Smooth muscle cell (in vitro differentiated cells): ENCODE results near the gene SRR. TPM values are rescaled to one million over a fixed set of nuclear protein-coding genes. Genes with fewer than 3 reads are reported as not detected.
A peak's percentile ranks its signal among the peaks of the same experiment; 100 is the strongest.

Source experiments
- DNase-seq: peaks from one replicate; lab custom pipeline; 2025; ENCODE audit not compliant: unreplicated experiment; lab: John Stamatoyannopoulos, UW
- H2AFZ ChIP-seq: fragments of 200-600 bp; sonication (generic); 2 replicates; pipeline ENCODE4 v1.6.0; 2016; ENCODE audit warnings: antibody characterized with exemption, low read depth, mild to moderate bottlenecking
- H3F3A ChIP-seq: fragments of 200-600 bp; sonication (generic); 2 replicates; pipeline ENCODE4 v1.6.0; 2017; ENCODE audit warnings: antibody characterized with exemption, low read depth
- H3K27ac ChIP-seq: fragments of 200-600 bp; sonication (generic); 2 replicates; pipeline ENCODE4 v1.5.1; 2016; ENCODE audit warnings: low read depth, mild to moderate bottlenecking
- H3K27me3 ChIP-seq: fragments of 200-600 bp; sonication (generic); 2 replicates; pipeline ENCODE4 v1.6.1; 2016; ENCODE audit warnings: low read depth, mild to moderate bottlenecking
- H3K36me3 ChIP-seq: fragments of 200-600 bp; sonication (generic); 2 replicates; pipeline ENCODE4 v1.5.1; 2016; ENCODE audit warnings: low read depth
- H3K4me1 ChIP-seq: fragments of 200-600 bp; sonication (generic); 2 replicates; pipeline ENCODE4 v1.5.1; 2016; ENCODE audit warnings: low read depth
- H3K4me2 ChIP-seq: fragments of 200-600 bp; sonication (generic); 2 replicates; pipeline ENCODE4 v1.6.0; 2016; ENCODE audit warnings: mild to moderate bottlenecking
- H3K4me3 ChIP-seq: fragments of 200-600 bp; sonication (generic); 2 replicates; pipeline ENCODE4 v1.5.1; 2016; ENCODE audit warnings: mild to moderate bottlenecking
- H3K79me2 ChIP-seq: fragments of 200-600 bp; sonication (generic); 2 replicates; pipeline ENCODE4 v1.6.0; 2016; ENCODE audit warnings: low read depth, mild to moderate bottlenecking
- H3K9ac ChIP-seq: fragments of 200-600 bp; sonication (generic); 2 replicates; pipeline ENCODE4 v1.6.0; 2016; ENCODE audit warnings: low read depth
- H3K9me3 ChIP-seq: fragments of 200-600 bp; sonication (generic); replicated peaks from 2 replicates; pipeline ENCODE4 v1.5.1; 2016; ENCODE audit warnings: low read depth
- H4K20me1 ChIP-seq: fragments of 200-600 bp; sonication (generic); 2 replicates; pipeline ENCODE4 v1.6.0; 2016; ENCODE audit warnings: low read depth
- CTCF ChIP-seq: fragments of 200-600 bp; sonication (generic); IDR thresholded peaks from 2 replicates; pipeline ENCODE4 v1.5.1; 2017; ENCODE audit warnings: borderline replicate concordance, mild to moderate bottlenecking, antibody characterized with exemption; ENCODE audit not compliant: insufficient read depth, poor library complexity, severe bottlenecking
- WGBS: methylation state at CpG from one replicate; pipeline ENCODE4 v1.1.7; 2016; ENCODE audit warnings: low lambda C conversion rate; 5-methylcytosine and 5-hydroxymethylcytosine counted together
- polyA plus RNA-seq: library from polyadenylated mRNA; unstranded; fragments of >200 nt; fragmentation: Nextera tagmentation; extraction: Ambion mirVana; gene quantifications from 2 replicates; pipeline ENCODE4 v1.2.1, GENCODE V29; 2016
- total RNA-seq: library from RNA; depleted of rRNA; stranded (reverse); fragments of >200 nt; gene quantifications from 2 replicates; pipeline ENCODE4 v1.2.3, GENCODE V29; 2014

Gene SRR
- total and polyA plus RNA-seq, 2 experiments from 2014 or later: 11.3 to 35.2 TPM

- H3K9ac ChIP-seq: no peak overlapping the region
- H3K79me2 ChIP-seq: no peaks in the 10 kb centered on the region
- H3K27me3 ChIP-seq: no peaks in the 10 kb centered on the region
- H2AFZ ChIP-seq: no peak overlapping the region
- H3K36me3 ChIP-seq: peaks cover 13% of the 10 kb centered on the region
- no peak overlapping the region for H3K4me2 ChIP-seq
- no peak for DNase-seq
- 77% methylated on average over 7 of the region's 7 CpGs for WGBS
- TF ChIP-seq CTCF: no peak
- H3K4me3 ChIP-seq: no peak overlapping the region
- H3K27ac ChIP-seq: peak overlapping the region; percentile 4
- peaks cover 22% of the 10 kb centered on the region for H3F3A ChIP-seq
- H3K4me1 ChIP-seq: no peaks in the 10 kb centered on the region
- H3K9me3 ChIP-seq: no peaks in the 10 kb centered on the region
- peaks cover 33% of the 10 kb centered on the region for H4K20me1 ChIP-seq
Observed at GRCh38 chr17:2283302-2283701, 20.4 kb upstream of the SRR start.

GRCh38 chr17:2289878-2290478, 13.8 kb upstream of the SRR start:
- no peak for TF ChIP-seq CTCF
- Histone ChIP-seq H3K4me3 (no peak overlapping the region), H3K9me3 (no peaks in the 10 kb centered on the region), H3K79me2 (peaks cover 7% of the 10 kb centered on the region), H3K27me3 (no peaks in the 10 kb centered on the region), H3K36me3 (peaks cover 11% of the 10 kb centered on the region), H4K20me1 (peaks cover 39% of the 10 kb centered on the region), H2AFZ (no peak overlapping the region), H3F3A (peaks cover 8% of the 10 kb centered on the region), H3K27ac (no peak overlapping the region), H3K4me2 (no peak overlapping the region), H3K4me1 (no peaks in the 10 kb centered on the region), H3K9ac (no peak overlapping the region)
- DNase-seq: no peak
- 98% methylated on average over 5 of the region's 5 CpGs for WGBS

GRCh38 chr17:2292100-2292499, 11.7 kb upstream of the SRR start:
- Histone ChIP-seq H3K27me3 (no peaks in the 10 kb centered on the region), H3K79me2 (peaks cover 29% of the 10 kb centered on the region), H2AFZ (no peak overlapping the region), H3K4me3 (no peak overlapping the region), H3K9me3 (no peaks in the 10 kb centered on the region), H4K20me1 (peaks cover 52% of the 10 kb centered on the region), H3K9ac (no peak overlapping the region), H3K36me3 (peaks cover 11% of the 10 kb centered on the region), H3K27ac (peak overlapping the region; percentile 65), H3K4me1 (no peaks in the 10 kb centered on the region), H3F3A (no peaks in the 10 kb centered on the region), H3K4me2 (no peak overlapping the region)
- TF ChIP-seq CTCF: no peak
- WGBS: 65% methylated on average over 2 of the region's 2 CpGs
- no peak for DNase-seq

- Histone ChIP-seq H3K4me1 (no peaks in the 10 kb centered on the region), H3K9ac (no peak overlapping the region), H2AFZ (no peak overlapping the region), H3K4me3 (no peak overlapping the region), H3K4me2 (no peak overlapping the region), H3K27me3 (no peaks in the 10 kb centered on the region), H3F3A (no peaks in the 10 kb centered on the region), H3K27ac (no peak overlapping the region), H3K36me3 (peaks cover 4% of the 10 kb centered on the region), H3K79me2 (peaks cover 58% of the 10 kb centered on the region), H4K20me1 (peaks cover 67% of the 10 kb centered on the region), H3K9me3 (no peaks in the 10 kb centered on the region)
- DNase-seq: no peak
- 100% methylated on average over 1 of the region's 1 CpG for WGBS
- no peak for TF ChIP-seq CTCF
Observed at GRCh38 chr17:2295575-2295974, 8.2 kb upstream of the SRR start.
